Neutrophil (primary cell): ENCODE results near the gene DDX1.
"Not testable (repeated sequence)": the region's sequence is repeated elsewhere in the genome, so short reads cannot be mapped to it uniquely, and the experiment has no call there.

Experiments used
- H3K27ac ChIP-seq: fragments of 200-600 bp; sonication (generic); 2 replicates; pipeline ENCODE4 v1.5.1; 2016; ENCODE audit warnings: mild to moderate bottlenecking, moderate library complexity
- H3K27me3 ChIP-seq: fragments of 200-600 bp; sonication (generic); 2 replicates; pipeline ENCODE4 v1.6.0; 2016; ENCODE audit warnings: mild to moderate bottlenecking
- H3K36me3 ChIP-seq: fragments of 200-600 bp; sonication (generic); 2 replicates; pipeline ENCODE4 v1.5.1; 2017
- H3K4me1 ChIP-seq, 2 experiments: fragments of 200-600 bp in 1 of 2; sonication (generic) in 1 of 2; 1 replicate in 1 of 2; 2 replicates in 1 of 2; pipeline versions ENCODE4 v1.5.1 to v1.6.1; 2013 to 2016; ENCODE audit warnings: low read depth in 1 of 2, low read length in 1 of 2, mild to moderate bottlenecking in 1 of 2, moderate library complexity in 1 of 2; ENCODE audit not compliant: control insufficient read depth in 1 of 2, insufficient read depth in 1 of 2
- H3K4me3 ChIP-seq, 2 experiments: fragments of 200-600 bp in 1 of 2; sonication (generic) in 1 of 2; 1 replicate in 1 of 2; 2 replicates in 1 of 2; pipeline ENCODE4 v1.5.1; 2013 to 2016; ENCODE audit warnings: low read depth in 1 of 2, low read length in 1 of 2, mild to moderate bottlenecking in 1 of 2, moderate library complexity in 1 of 2
- H3K9me3 ChIP-seq: fragments of 200-600 bp; sonication (generic); 2 replicates; pipeline ENCODE4 v1.5.1; 2016
- TF ChIP-seq, protein P1 (sequence below): fragments of 200-600 bp; sonication (generic); IDR thresholded peaks from 2 replicates; pipeline ENCODE4 v1.5.1; 2016; ENCODE audit warnings: antibody characterized with exemption

Gene DDX1

DNA sequence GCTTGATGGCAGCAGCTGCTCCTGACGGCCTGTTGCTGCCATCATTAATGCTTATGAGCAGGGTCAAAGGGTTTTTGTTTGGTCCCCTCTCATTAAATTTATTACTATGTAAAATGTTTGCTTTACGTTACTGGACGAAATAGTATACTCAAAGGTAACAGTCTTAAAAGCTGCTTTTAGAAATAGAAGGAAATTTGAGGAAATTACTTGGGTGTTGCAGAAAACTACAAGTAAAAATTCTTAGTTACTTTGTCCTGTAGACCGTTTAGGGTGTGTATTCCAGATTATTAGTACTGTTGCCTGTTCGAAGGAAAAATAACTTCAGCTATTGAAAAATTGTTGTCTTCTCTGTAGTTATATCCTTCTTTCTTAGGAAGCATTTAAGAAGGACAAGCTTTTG, 27.8 kb downstream of the DDX1 start:
- Histone ChIP-seq H3K27me3 (no peaks in the 10 kb centered on the region), H3K4me1 (no peaks in the 10 kb centered on the region), H3K9me3 (no peaks in the 10 kb centered on the region), H3K4me3 (no peak overlapping the region), H3K27ac (no peak overlapping the region), H3K36me3 (peaks cover 88% of the 10 kb centered on the region)
- TF ChIP-seq, protein P1, sequence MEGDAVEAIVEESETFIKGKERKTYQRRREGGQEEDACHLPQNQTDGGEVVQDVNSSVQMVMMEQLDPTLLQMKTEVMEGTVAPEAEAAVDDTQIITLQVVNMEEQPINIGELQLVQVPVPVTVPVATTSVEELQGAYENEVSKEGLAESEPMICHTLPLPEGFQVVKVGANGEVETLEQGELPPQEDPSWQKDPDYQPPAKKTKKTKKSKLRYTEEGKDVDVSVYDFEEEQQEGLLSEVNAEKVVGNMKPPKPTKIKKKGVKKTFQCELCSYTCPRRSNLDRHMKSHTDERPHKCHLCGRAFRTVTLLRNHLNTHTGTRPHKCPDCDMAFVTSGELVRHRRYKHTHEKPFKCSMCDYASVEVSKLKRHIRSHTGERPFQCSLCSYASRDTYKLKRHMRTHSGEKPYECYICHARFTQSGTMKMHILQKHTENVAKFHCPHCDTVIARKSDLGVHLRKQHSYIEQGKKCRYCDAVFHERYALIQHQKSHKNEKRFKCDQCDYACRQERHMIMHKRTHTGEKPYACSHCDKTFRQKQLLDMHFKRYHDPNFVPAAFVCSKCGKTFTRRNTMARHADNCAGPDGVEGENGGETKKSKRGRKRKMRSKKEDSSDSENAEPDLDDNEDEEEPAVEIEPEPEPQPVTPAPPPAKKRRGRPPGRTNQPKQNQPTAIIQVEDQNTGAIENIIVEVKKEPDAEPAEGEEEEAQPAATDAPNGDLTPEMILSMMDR, result no peak

DNA sequence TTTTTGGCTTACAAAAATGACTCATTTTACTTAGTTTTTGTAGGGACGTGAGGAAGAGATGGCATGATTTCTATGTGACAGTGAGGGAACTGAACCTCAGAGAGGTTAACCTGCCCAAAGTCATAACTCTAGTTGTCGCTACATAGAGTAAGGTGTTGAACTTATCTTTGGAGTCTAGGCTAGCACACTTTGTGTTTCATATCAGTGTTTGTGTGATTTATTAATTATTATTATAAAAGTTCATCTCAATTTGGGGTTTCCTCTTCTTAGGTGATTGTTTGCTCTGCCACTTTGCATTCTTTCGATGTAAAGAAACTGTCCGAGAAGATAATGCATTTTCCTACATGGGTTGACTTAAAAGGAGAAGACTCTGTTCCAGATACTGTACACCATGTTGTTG, 28.3 kb downstream of the DDX1 start:
- H3K27ac ChIP-seq, result no peak overlapping the region
- H3K27me3 ChIP-seq, result no peaks in the 10 kb centered on the region
- H3K4me1 ChIP-seq, result no peaks in the 10 kb centered on the region
- peaks cover 89% of the 10 kb centered on the region for H3K36me3 ChIP-seq
- no peaks in the 10 kb centered on the region for H3K9me3 ChIP-seq
- H3K4me3 ChIP-seq, result no peak overlapping the region
- TF ChIP-seq, protein P1, result no peak

DNA sequence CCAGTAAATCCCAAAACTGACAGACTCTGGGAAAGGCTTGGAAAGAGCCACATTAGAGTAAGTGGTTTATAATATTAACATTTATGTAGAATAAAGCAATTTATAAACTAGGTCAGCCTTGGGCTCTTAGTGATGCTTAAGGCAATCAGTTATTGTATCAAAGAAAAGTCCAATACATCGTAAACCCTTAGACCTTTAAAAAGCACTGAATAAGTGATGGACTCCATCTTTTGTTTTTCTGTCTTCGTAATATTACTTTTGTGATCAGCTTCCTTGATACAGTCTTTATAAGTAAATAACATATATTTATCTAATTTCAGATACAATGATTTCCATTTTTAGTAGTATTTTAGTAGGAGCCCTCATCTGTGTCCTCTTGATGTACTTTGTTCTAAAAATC, 28.7 kb downstream of the DDX1 start:
- Histone ChIP-seq H3K4me1 (no peaks in the 10 kb centered on the region), H3K27ac (no peak overlapping the region), H3K9me3 (no peaks in the 10 kb centered on the region), H3K36me3 (peaks cover 89% of the 10 kb centered on the region), H3K4me3 (no peak overlapping the region), H3K27me3 (no peaks in the 10 kb centered on the region)
- TF ChIP-seq, protein P1, result no peak

DNA sequence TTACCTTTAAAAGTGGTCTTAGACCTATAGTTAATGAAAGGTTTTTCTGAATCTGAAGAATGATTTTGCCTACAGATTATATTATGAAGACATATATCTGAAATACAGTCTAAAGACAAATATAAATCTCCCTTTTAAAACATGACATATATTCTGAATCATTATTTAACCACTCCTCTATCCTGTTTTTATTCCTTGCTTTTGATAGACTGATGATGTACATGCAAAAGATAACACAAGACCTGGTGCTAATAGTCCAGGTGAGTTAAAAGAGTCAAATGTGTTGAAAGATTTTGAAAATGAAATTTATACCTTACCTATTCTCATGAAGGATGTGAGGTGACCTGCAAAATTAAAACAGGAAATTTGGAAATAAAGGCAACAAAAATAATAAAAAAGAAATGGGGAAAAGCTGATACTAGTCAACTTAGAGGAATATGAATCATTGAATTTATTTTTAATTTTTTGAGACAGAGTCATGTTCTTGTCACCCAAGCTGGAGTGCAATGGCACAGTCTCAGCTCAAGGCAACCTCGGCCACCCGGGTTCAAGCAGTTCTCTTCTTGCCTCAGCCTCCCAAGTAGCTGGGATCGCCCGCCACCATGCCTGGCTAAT, 29.3 kb downstream of the DDX1 start:
- H3K4me1 ChIP-seq, result no peaks in the 10 kb centered on the region
- TF ChIP-seq, protein P1, result no peak
- no peak overlapping the region for H3K4me3 ChIP-seq
- H3K36me3 ChIP-seq, result peaks cover 87% of the 10 kb centered on the region
- no peaks in the 10 kb centered on the region for H3K27me3 ChIP-seq
- no peak overlapping the region for H3K27ac ChIP-seq
- H3K9me3 ChIP-seq, result no peaks in the 10 kb centered on the region

DNA sequence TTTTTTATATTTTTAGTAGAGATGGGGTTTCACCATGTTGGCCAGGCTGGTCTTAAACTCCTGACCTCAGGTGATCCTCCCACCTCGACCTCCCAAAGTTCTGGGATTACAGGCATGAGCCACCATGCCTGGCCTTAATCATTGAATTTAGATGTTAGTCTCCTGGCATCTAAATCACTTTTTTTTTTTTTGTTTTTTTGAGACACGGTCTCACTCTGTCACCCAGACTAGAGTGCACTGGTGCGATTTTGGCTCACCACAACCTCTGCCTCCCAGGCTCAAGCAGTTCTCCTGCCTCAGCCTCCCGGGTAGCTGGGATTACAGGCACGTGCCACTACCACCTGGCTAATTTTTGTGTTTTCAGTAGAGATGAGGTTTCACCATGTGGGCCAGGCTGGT, 29.8 kb downstream of the DDX1 start:
- peaks cover 87% of the 10 kb centered on the region for H3K36me3 ChIP-seq
- not testable (repeated sequence) for H3K27me3 ChIP-seq, H3K4me3 ChIP-seq, H3K27ac ChIP-seq, H3K4me1 ChIP-seq, H3K9me3 ChIP-seq

DNA sequence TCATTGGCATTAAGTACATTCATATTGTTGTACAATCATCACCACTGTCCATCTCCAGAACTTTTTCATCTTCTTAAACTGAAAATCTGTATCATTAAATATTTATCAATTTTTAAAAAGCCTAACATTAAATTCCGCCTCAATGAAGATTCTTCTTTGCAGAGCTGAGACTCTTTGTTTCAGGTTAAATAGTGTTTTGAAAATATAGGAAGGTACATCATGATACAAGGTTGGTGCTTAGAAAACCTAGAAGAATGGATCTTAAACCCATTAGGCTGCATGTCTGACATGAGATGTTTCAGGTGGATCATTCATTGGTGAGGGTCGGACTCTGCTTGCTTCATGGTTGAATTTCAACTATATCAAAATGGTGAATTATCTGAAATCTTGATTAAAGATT, 30.5 kb downstream of the DDX1 start:
- H3K9me3 ChIP-seq, result no peaks in the 10 kb centered on the region
- H3K4me3 ChIP-seq, result no peak overlapping the region
- H3K27me3 ChIP-seq, result no peaks in the 10 kb centered on the region
- peaks cover 90% of the 10 kb centered on the region for H3K36me3 ChIP-seq
- H3K4me1 ChIP-seq, result no peaks in the 10 kb centered on the region
- TF ChIP-seq, protein P1, result no peak
- H3K27ac ChIP-seq, result no peak overlapping the region
